Upper lobe of left lung (tissue), 6 donors: ENCODE results near the gene GALNT2. TPM values are rescaled to one million over a fixed set of nuclear protein-coding genes. Genes with fewer than 3 reads are reported as not detected.

ENCODE experiments used
- ATAC-seq, 2 donors: fragments of 200-7000 bp; cut with Tn5 transposase; one replicate each; pipeline ENCODE4 v1.9.1; 2022; ENCODE audit warnings: mild to moderate bottlenecking in 2 of 2, moderate library complexity in 2 of 2; ENCODE audit not compliant: low FRiP score in 2 of 2
- DNase-seq, 2 donors: peaks; one replicate each; pipeline ENCODE4 v3.0.0-alpha.2; 2019 to 2020
- H3K27ac ChIP-seq, 4 donors: fragments of 200-600 bp; sonication (generic); one replicate each; pipeline ENCODE4 v1.5.1; 2016 to 2019
- H3K27me3 ChIP-seq, 4 donors: fragments of 200-600 bp; sonication (generic); one replicate each; pipeline ENCODE4 v1.5.1; 2017 to 2019
- H3K36me3 ChIP-seq, 4 donors: fragments of 200-600 bp; sonication (generic); one replicate each; pipeline ENCODE4 v1.5.1; 2016 to 2019
- H3K4me1 ChIP-seq, 4 donors: fragments of 200-600 bp; sonication (generic); one replicate each; pipeline ENCODE4 v1.5.1; 2018 to 2019
- H3K4me3 ChIP-seq, 4 donors: fragments of 200-600 bp; sonication (generic); one replicate each; pipeline ENCODE4 v1.5.1; 2017 to 2019; ENCODE audit warnings: mild to moderate bottlenecking in 2 of 4, moderate library complexity in 1 of 4
- H3K9me3 ChIP-seq, 4 donors: fragments of 200-600 bp; sonication (generic); one replicate each; pipeline ENCODE4 v1.5.1; 2018 to 2019
- CTCF ChIP-seq, 6 experiments: fragments of 450-650 bp in 4 of 6; fragments of 200-600 bp in 2 of 6; sonication (generic) in 2 of 6; IDR thresholded peaks; one replicate each; pipeline ENCODE4 v1.5.1; 2016 to 2019; ENCODE audit warnings: antibody characterized with exemption in 6 of 6
- EP300 ChIP-seq, 4 donors: sonication (generic); formaldehyde crosslinking; IDR thresholded peaks; one replicate each; pipeline ENCODE4 v1.5.1; 2017; ENCODE audit warnings: antibody characterized with exemption in 4 of 4, control low read depth in 2 of 4
- POLR2A ChIP-seq, 4 donors: fragments of 450-650 bp; IDR thresholded peaks; one replicate each; pipeline ENCODE4 v1.5.1; 2016 to 2017; ENCODE audit warnings: antibody characterized with exemption in 4 of 4, mild to moderate bottlenecking in 2 of 4
- POLR2AphosphoS5 ChIP-seq, 2 donors: sonication (generic); formaldehyde crosslinking; IDR thresholded peaks; one replicate each; pipeline ENCODE4 v1.5.1; 2017; ENCODE audit warnings: antibody characterized with exemption in 2 of 2
- WGBS, 2 donors: methylation state at CpG; one replicate each; pipeline ENCODE4 v1.1.5; 2017 to 2018; 5-methylcytosine and 5-hydroxymethylcytosine counted together
- total RNA-seq, 6 donors: library from RNA; depleted of rRNA in 4 of 6; stranded (reverse); fragments of >200 nt in 4 of 6; gene quantifications; one replicate each; pipeline versions ENCODE4 v1.1.0 to v1.2.1, GENCODE V29; 2016 to 2021
- donor health status: DM: no; HTN: no; CAD: no; lungs with moderate emphysema.
- donor health status: DM: no; HTN: yes; CAD: no; lungs with severe emphysema.

The GALNT2 gene
- total RNA-seq, 6 donors from 2014 or later, result 51.3 to 62.3 (median 56.2) TPM

- TF ChIP-seq POLR2AphosphoS5 (IDR thresholded peaks at IDR 0.05) (no peak), EP300 (IDR thresholded peaks at IDR 0.05) (no peak)
- ATAC-seq, result peak; percentile 17 to 45
- H3K27ac ChIP-seq, result peak overlapping the region in 1 of 4 donors; percentile 6
- no peaks in the 10 kb centered on the region for H3K9me3 ChIP-seq
- no peaks in the 10 kb centered on the region for H3K27me3 ChIP-seq
- DNase-seq, result no peak
- peaks cover 0 to 30% (median 5%) of the 10 kb centered on the region in 4 donors for H3K4me1 ChIP-seq
- H3K36me3 ChIP-seq, result no peaks in the 10 kb centered on the region
- H3K4me3 ChIP-seq, result no peak overlapping the region
- 68 to 82% methylated on average over 8 of the region's 8 CpGs for whole genome bisulfite sequencing, 2 donors
Measured at GRCh38 chr1:230219174-230220067, 152.4 kb downstream of the GALNT2 start.

- TF ChIP-seq POLR2A (IDR thresholded peaks at IDR 0.05) (no peak), EP300 (IDR thresholded peaks at IDR 0.05) (no peak), POLR2AphosphoS5 (IDR thresholded peaks at IDR 0.05) (no peak), CTCF (IDR thresholded peaks at IDR 0.05) (no peak)
- ATAC-seq, result no peak
- no peak overlapping the region for H3K4me3 ChIP-seq
- H3K36me3 ChIP-seq, result no peaks in the 10 kb centered on the region
- no peak for DNase-seq
- no peaks in the 10 kb centered on the region for H3K27me3 ChIP-seq
- H3K27ac ChIP-seq, result no peak overlapping the region
- no peaks in the 10 kb centered on the region for H3K9me3 ChIP-seq
- peaks cover 5 to 24% (median 7%) of the 10 kb centered on the region in 4 donors for H3K4me1 ChIP-seq
- WGBS, 2 donors, result 89 to 100% methylated on average over 4 to 7 of the region's 7 CpGs
Measured at GRCh38 chr1:230220478-230220877, 153.4 kb downstream of the GALNT2 start.

GRCh38 chr1:230220907-230221306, 153.9 kb downstream of the GALNT2 start:
- no peaks in the 10 kb centered on the region for H3K36me3 ChIP-seq
- DNase-seq, result no peak
- H3K4me1 ChIP-seq, result peaks cover 5 to 24% (median 6%) of the 10 kb centered on the region in 4 donors
- WGBS, 2 donors, result 70 to 82% methylated on average over 3 of the region's 3 CpGs
- no peaks in the 10 kb centered on the region for H3K9me3 ChIP-seq
- H3K27ac ChIP-seq, result no peak overlapping the region
- ATAC-seq, result no peak
- H3K27me3 ChIP-seq, result no peaks in the 10 kb centered on the region
- TF ChIP-seq EP300 (IDR thresholded peaks at IDR 0.05), result no peak
- TF ChIP-seq POLR2A (IDR thresholded peaks at IDR 0.05), result no peak
- no peak overlapping the region for H3K4me3 ChIP-seq

GRCh38 chr1:230222678-230223077, 155.6 kb downstream of the GALNT2 start:
- Histone ChIP-seq H3K4me3 (no peak overlapping the region), H3K27ac (peak overlapping the region in 2 of 4 donors; percentile 2 to 69), H3K9me3 (no peaks in the 10 kb centered on the region), H3K27me3 (no peaks in the 10 kb centered on the region), H3K4me1 (peaks cover 5 to 24% (median 6%) of the 10 kb centered on the region in 4 donors), H3K36me3 (no peaks in the 10 kb centered on the region)
- WGBS, 2 donors, result 84 to 89% methylated on average over 2 of the region's 2 CpGs
- DNase-seq (no peak), ATAC-seq (peak in 1 of 2 donors; percentile 39)
- TF ChIP-seq CTCF (IDR thresholded peaks at IDR 0.05) (peak in 2 of 6 experiments; percentile 9 to 15), POLR2AphosphoS5 (IDR thresholded peaks at IDR 0.05) (no peak), POLR2A (IDR thresholded peaks at IDR 0.05) (no peak), EP300 (IDR thresholded peaks at IDR 0.05) (no peak)

- ATAC-seq (no peak), DNase-seq (no peak)
- Histone ChIP-seq H3K4me1 (peaks cover 5 to 16% (median 6%) of the 10 kb centered on the region in 4 donors), H3K27me3 (no peaks in the 10 kb centered on the region), H3K36me3 (no peaks in the 10 kb centered on the region), H3K4me3 (no peak overlapping the region), H3K9me3 (no peaks in the 10 kb centered on the region), H3K27ac (peak overlapping the region in 3 of 4 donors; percentile 37 to 82 (median 69))
- TF ChIP-seq POLR2AphosphoS5 (IDR thresholded peaks at IDR 0.05), result no peak
- TF ChIP-seq POLR2A (IDR thresholded peaks at IDR 0.05), result peak in 1 of 4 donors; percentile 17
- WGBS, 2 donors, result 56 to 59% methylated on average over 18 of the region's 18 CpGs
Measured at GRCh38 chr1:230224101-230224960, 157.3 kb downstream of the GALNT2 start.
